Stimulated activated naive CD4-positive, alpha-beta T cell (primary cell): ENCODE measurements around the gene PPP1R3D.

Experiments used
- DNase-seq, 6 experiments: peaks; one replicate each; lab custom pipeline; 2025; lab: John Stamatoyannopoulos, UW

Gene PPP1R3D

GRCh38 chr20:59948828-59949720 lies 9.0 kb upstream of the PPP1R3D start:
- peak in 4 of 6 experiments; percentile 13 to 89 (median 76) for DNase-seq

GRCh38 chr20:59948212-59948611 lies 8.1 kb upstream of the PPP1R3D start:
- no peak for DNase-seq

- no peak for DNase-seq
These were observed 7.3 kb upstream of the PPP1R3D start for GRCh38 chr20:59947376-59947775.

GRCh38 chr20:59945731-59946130 lies 5.6 kb upstream of the PPP1R3D start:
- no peak for DNase-seq

- no peak for DNase-seq
These were observed 5.1 kb upstream of the PPP1R3D start for GRCh38 chr20:59945175-59945574.

- no peak for DNase-seq
These were observed 4.6 kb upstream of the PPP1R3D start for GRCh38 chr20:59944726-59945125.

- no peak for DNase-seq
These were observed 2.1 kb upstream of the PPP1R3D start for GRCh38 chr20:59942245-59942644.

- no peak for DNase-seq
These were observed 820 bp upstream of the PPP1R3D start for GRCh38 chr20:59940956-59941294.

GRCh38 chr20:59939879-59940128 lies 301 bp downstream of the PPP1R3D start:
- no peak for DNase-seq

- DNase-seq, result peak in 2 of 6 experiments; percentile 7 to 22
These were observed 840 bp downstream of the PPP1R3D start for GRCh38 chr20:59939052-59939878.

- no peak for DNase-seq
These were observed 1.4 kb downstream of the PPP1R3D start for GRCh38 chr20:59938696-59939051.

- no peak for DNase-seq
These were observed 1.9 kb downstream of the PPP1R3D start for GRCh38 chr20:59938221-59938620.

GRCh38 chr20:59937150-59937549 lies 3.0 kb downstream of the PPP1R3D start:
- no peak for DNase-seq

GRCh38 chr20:59936409-59936808 lies 3.7 kb downstream of the PPP1R3D start:
- no peak for DNase-seq

GRCh38 chr20:59935457-59936185 lies 4.5 kb downstream of the PPP1R3D start:
- DNase-seq, result no peak

GRCh38 chr20:59933849-59934585 lies 6.1 kb downstream of the PPP1R3D start:
- DNase-seq, result peak; percentile 43 to 84 (median 70)

GRCh38 chr20:59933296-59933848 lies 6.7 kb downstream of the PPP1R3D start, which contains the start of gene SYCP2:
Gene SYCP2 (minus strand): TSS chr20:59933637. CDS start chr20:59922413, 11,224 bp downstream.
- peak; percentile 44 to 81 (median 60) for DNase-seq

GRCh38 chr20:59932616-59933295 lies 7.3 kb downstream of the PPP1R3D start:
- DNase-seq, result no peak

- DNase-seq, result no peak
These were observed 8.4 kb downstream of the PPP1R3D start for GRCh38 chr20:59931511-59932312.

- no peak for DNase-seq
These were observed 14.2 kb downstream of the PPP1R3D start for GRCh38 chr20:59925899-59926298.
